Measurements from ENCODE around the gene NBAS. TPM values are rescaled to one million over a fixed set of nuclear protein-coding genes. Genes with fewer than 3 reads are reported as not detected.

The NBAS gene
- polyA plus RNA-seq, 2 of the 4 experiments (the other 2 are of a cell fraction), result 16.7 to 34.9 TPM

DNA sequence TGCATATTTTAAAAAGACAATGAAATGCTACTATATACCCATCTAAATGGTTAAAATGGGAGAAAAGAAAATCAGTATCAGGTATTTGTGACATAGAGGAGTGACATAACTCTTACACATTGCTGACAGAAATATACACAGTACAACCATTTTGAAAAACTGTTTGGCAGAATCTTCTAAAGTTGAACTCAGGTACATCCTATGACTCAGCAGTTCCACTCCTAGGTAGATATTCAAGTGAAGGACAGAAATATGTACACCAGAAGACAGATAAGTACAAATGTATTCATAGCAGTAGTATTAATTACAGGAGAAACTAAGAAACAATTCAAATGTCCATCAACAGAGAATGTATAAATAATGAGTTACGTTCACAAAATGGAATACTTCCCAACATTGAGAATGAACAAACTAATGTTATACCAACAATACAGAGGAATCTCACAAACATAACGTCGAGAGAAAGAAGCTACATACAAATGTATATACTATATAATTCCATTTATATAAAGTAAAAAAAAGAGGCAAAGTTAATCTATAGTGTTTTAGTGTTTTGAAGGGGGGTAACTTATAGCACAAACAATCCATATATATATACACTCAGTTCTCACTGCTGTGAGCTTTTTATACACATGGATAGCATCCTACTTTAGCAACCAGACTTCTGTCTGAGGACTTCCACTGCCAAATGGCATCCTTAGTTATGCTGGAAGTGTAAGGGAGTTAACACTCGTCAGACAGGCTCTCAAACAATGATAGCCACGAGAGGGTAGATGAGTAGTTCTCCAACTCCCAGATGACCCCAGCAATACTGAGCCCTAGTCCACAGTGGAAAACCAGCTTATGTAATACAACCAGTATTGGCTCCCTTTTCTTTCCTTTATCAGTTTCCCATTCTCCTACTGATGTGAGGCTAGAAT, 172.5 kb downstream of the NBAS start:
- no peaks in the 10 kb centered on the region for H3K9me3 ChIP-seq
- H3K27ac ChIP-seq, result no peak overlapping the region
- CTCF ChIA-PET, result no interaction called here
- peaks cover 7% of the 10 kb centered on the region; the same call in 2 of the 3 replicates for H3K4me1 ChIP-seq
- FAIRE-seq (peak; percentile 83), ATAC-seq (no peak), DNase-seq (ENCODE audit: low read depth in 1 of 2, low spot score in 1 of 2) (no peak)
- no peak for TF ChIP-seq RARB (CRISPR knock-in tag; IDR thresholded peaks at IDR 0.05)
- TF ChIP-seq, protein P1, sequence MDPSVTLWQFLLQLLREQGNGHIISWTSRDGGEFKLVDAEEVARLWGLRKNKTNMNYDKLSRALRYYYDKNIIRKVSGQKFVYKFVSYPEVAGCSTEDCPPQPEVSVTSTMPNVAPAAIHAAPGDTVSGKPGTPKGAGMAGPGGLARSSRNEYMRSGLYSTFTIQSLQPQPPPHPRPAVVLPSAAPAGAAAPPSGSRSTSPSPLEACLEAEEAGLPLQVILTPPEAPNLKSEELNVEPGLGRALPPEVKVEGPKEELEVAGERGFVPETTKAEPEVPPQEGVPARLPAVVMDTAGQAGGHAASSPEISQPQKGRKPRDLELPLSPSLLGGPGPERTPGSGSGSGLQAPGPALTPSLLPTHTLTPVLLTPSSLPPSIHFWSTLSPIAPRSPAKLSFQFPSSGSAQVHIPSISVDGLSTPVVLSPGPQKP (IDR thresholded peaks at IDR 0.05; ENCODE audit: low read depth, low read length), result no peak
- TF ChIP-seq MAFK (IDR thresholded peaks at IDR 0.05; ENCODE audit: partially characterized antibody), result peak; percentile 85
- peak; percentile 54; the same call in 1 of the 2 replicates for TF ChIP-seq NFE2L2 (conservative IDR thresholded peaks at IDR 0.05; ENCODE audit: low read length)
- H3K4me3 ChIP-seq, result no peak overlapping the region
- no peak overlapping the region for H3K4me2 ChIP-seq
- 91% methylated on average over 5 of the region's 5 CpGs for WGBS (ENCODE audit: missing lambda C conversion rate)
- POLR2A ChIA-PET, result no interaction called here

DNA sequence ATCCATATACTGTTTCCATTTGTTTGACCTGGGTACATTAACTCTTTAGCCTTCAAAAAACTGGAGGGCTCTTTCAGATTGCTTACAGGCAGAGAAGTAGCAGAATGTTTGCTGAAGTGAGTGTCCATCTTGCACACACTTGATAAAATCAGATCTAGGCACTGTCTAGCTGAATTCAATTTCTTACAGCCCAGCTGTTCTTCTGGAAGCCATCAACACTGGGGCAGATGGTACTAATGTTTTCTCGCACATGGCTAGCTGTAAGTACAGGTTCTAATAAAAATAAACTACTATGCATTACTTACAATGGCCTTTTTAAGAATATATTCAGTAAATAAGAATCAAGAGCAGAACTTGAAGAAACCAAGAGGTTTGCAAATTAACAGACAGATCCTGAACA, 175.9 kb downstream of the NBAS start:
- no peak for DNase-seq (ENCODE audit: low read depth in 1 of 2, low spot score in 1 of 2)
- no peak for FAIRE-seq
- POLR2A ChIA-PET, result no interaction called here
- no peak overlapping the region for H3K27ac ChIP-seq
- TF ChIP-seq, protein P2, sequence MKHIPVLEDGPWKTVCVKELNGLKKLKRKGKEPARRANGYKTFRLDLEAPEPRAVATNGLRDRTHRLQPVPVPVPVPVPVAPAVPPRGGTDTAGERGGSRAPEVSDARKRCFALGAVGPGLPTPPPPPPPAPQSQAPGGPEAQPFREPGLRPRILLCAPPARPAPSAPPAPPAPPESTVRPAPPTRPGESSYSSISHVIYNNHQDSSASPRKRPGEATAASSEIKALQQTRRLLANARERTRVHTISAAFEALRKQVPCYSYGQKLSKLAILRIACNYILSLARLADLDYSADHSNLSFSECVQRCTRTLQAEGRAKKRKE (CRISPR knock-in tag; IDR thresholded peaks at IDR 0.05; ENCODE audit: low read depth), result no peak
- TF ChIP-seq POLR2A (IDR thresholded peaks at IDR 0.05; ENCODE audit: low read length), result no peak
- TF ChIP-seq TFCP2L1 (CRISPR knock-in tag; IDR thresholded peaks at IDR 0.05), result no peak
- no peak for TF ChIP-seq RNF2 (IDR thresholded peaks at IDR 0.05; ENCODE audit: borderline replicate concordance, low read depth)
- no peak for TF ChIP-seq BHLHE40 (IDR thresholded peaks at IDR 0.05; ENCODE audit: low read depth, low read length)
- no peak for TF ChIP-seq CBX8 (IDR thresholded peaks at IDR 0.05)
- no peak for TF ChIP-seq MYC (IDR thresholded peaks at IDR 0.05; ENCODE audit: borderline replicate concordance, low read length)
- TF ChIP-seq NFE2L2 (conservative IDR thresholded peaks at IDR 0.05; ENCODE audit: low read length), result no peak
- TF ChIP-seq NPAS2 (CRISPR knock-in tag; IDR thresholded peaks at IDR 0.05; ENCODE audit: borderline replicate concordance), result no peak
- no peak for TF ChIP-seq NR3C1 (IDR thresholded peaks at IDR 0.05)
- no peak for TF ChIP-seq RARB (CRISPR knock-in tag; IDR thresholded peaks at IDR 0.05)
- TF ChIP-seq PHF8 (IDR thresholded peaks at IDR 0.05; ENCODE audit: borderline replicate concordance, low read depth), result no peak
- no peak for TF ChIP-seq MAZ (IDR thresholded peaks at IDR 0.05; ENCODE audit: borderline replicate concordance, low read depth, low read length)
- TF ChIP-seq FOXS1 (CRISPR knock-in tag; IDR thresholded peaks at IDR 0.05), result no peak
- TF ChIP-seq, protein P3, sequence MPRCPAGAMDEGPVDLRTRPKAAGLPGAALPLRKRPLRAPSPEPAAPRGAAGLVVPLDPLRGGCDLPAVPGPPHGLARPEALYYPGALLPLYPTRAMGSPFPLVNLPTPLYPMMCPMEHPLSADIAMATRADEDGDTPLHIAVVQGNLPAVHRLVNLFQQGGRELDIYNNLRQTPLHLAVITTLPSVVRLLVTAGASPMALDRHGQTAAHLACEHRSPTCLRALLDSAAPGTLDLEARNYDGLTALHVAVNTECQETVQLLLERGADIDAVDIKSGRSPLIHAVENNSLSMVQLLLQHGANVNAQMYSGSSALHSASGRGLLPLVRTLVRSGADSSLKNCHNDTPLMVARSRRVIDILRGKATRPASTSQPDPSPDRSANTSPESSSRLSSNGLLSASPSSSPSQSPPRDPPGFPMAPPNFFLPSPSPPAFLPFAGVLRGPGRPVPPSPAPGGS (IDR thresholded peaks at IDR 0.05), result no peak
- no peak for TF ChIP-seq RAD21 (conservative IDR thresholded peaks at IDR 0.05 in 1 of 2, IDR thresholded peaks at IDR 0.05 in 1 of 2)
- TF ChIP-seq HOXB13 (CRISPR knock-in tag; IDR thresholded peaks at IDR 0.05; ENCODE audit: low read depth), result no peak
- WGBS (ENCODE audit: missing lambda C conversion rate), result 94% methylated on average over 1 of the region's 1 CpG
- no peak overlapping the region for H3K4me3 ChIP-seq
- ATAC-seq, result no peak
- no peaks in the 10 kb centered on the region for H3K9me3 ChIP-seq
- CTCF ChIA-PET, result interaction anchor here (0.6 kb wide), 1 partner anchor 161 kb away, joined by 3 read pairs; no protein-coding TSS in a partner anchor
- peaks cover 7% of the 10 kb centered on the region; the same call in 2 of the 3 replicates for H3K4me1 ChIP-seq
- no peak overlapping the region for H3K4me2 ChIP-seq

All from A549 (cell line).